PC-3 (cell line): ENCODE measurements around the gene PML. TPM values are rescaled to one million over a fixed set of nuclear protein-coding genes. Genes with fewer than 3 reads are reported as not detected.
"Not testable (repeated sequence)": the region's sequence is repeated elsewhere in the genome, so short reads cannot be mapped to it uniquely, and the experiment has no call there.

Experiments used
- ATAC-seq: fragments of 200-7000 bp; cut with Tn5 transposase; 2 replicates; pipeline ENCODE4 v1.9.1; 2020; ENCODE audit warnings: mild to moderate bottlenecking, moderate library complexity
- BruUV-seq: library from RNA; stranded (reverse); fragments of 400-500 nt; replicated peaks from 2 replicates; lab custom pipeline; 2021; lab: Mats Ljungman, UMichigan
- CTCF ChIA-PET: fragments of 300-600 bp; sonication (Branson Sonifier 250); formaldehyde crosslinking; loops from one replicate; lab custom pipeline; 2022; ENCODE audit warnings: antibody characterized with exemption; lab: Charles Lee
- POLR2A ChIA-PET: fragments of 300-600 bp; sonication (Branson Sonifier 250); formaldehyde crosslinking; loops from one replicate; lab custom pipeline; 2022; ENCODE audit warnings: antibody characterized with exemption; ENCODE audit not compliant: unreplicated experiment; lab: Charles Lee
- DNase-seq: peaks from one replicate; pipeline ENCODE4 v3.0.0-alpha.2; 2015
- H2AFZ ChIP-seq: fragments of 300-600 bp; sonication (generic); 2 replicates; pipeline ENCODE4 v1.6.0; 2016; ENCODE audit warnings: antibody characterized with exemption, low read length
- H3F3A ChIP-seq: fragments of 300-600 bp; sonication (generic); one replicate; pipeline ENCODE4 v1.6.0; 2017; ENCODE audit warnings: antibody characterized with exemption, low read length, control low read depth, mild to moderate bottlenecking; ENCODE audit not compliant: unreplicated experiment
- H3K27ac ChIP-seq: fragments of 300-600 bp; sonication (generic); 2 replicates; pipeline ENCODE4 v1.5.1; 2016; ENCODE audit warnings: mild to moderate bottlenecking, low read length
- H3K27me3 ChIP-seq: fragments of 300-600 bp; sonication (generic); 2 replicates; pipeline ENCODE4 v1.6.1; 2016; ENCODE audit warnings: low read length, mixed read lengths
- H3K36me3 ChIP-seq: fragments of 300-600 bp; sonication (generic); 2 replicates; pipeline ENCODE4 v1.6.1; 2016; ENCODE audit warnings: low read depth, mixed run types, low read length, mixed read lengths
- H3K4me1 ChIP-seq: fragments of 300-600 bp; sonication (generic); 2 replicates; pipeline ENCODE4 v1.5.1; 2016; ENCODE audit warnings: low read length; ENCODE audit not compliant: insufficient read depth
- H3K4me2 ChIP-seq: fragments of 300-600 bp; sonication (generic); 2 replicates; pipeline ENCODE4 v1.6.0; 2016; ENCODE audit warnings: low read length
- H3K4me3 ChIP-seq: fragments of 300-600 bp; sonication (generic); 2 replicates; pipeline ENCODE4 v1.5.1; 2016; ENCODE audit warnings: mild to moderate bottlenecking, low read length, mixed read lengths
- H3K79me2 ChIP-seq: fragments of 300-600 bp; sonication (generic); 2 replicates; pipeline ENCODE4 v1.6.1; 2017; ENCODE audit warnings: low read length, mixed read lengths
- H3K9ac ChIP-seq: fragments of 300-600 bp; sonication (generic); 2 replicates; pipeline ENCODE4 v1.6.0; 2016; ENCODE audit warnings: mild to moderate bottlenecking, low read length
- H3K9me2 ChIP-seq: fragments of 300-600 bp; sonication (generic); replicated peaks from 2 replicates; pipeline ENCODE4 v1.6.1; 2016; ENCODE audit warnings: mixed run types, low read length, mixed read lengths
- H3K9me3 ChIP-seq: fragments of 300-600 bp; sonication (generic); 2 replicates; pipeline ENCODE4 v1.6.1; 2016; ENCODE audit warnings: low read length, mixed read lengths
- H4K20me1 ChIP-seq: fragments of 300-600 bp; sonication (generic); 2 replicates; pipeline ENCODE4 v1.6.1; 2016; ENCODE audit warnings: low read length, mixed read lengths
- EZH2 ChIP-seq: fragments of 300-600 bp; sonication (generic); IDR thresholded peaks from one replicate; pipeline ENCODE4 v1.6.1; 2017; ENCODE audit warnings: antibody characterized with exemption, mild to moderate bottlenecking, low read length; ENCODE audit not compliant: unreplicated experiment
- EZH2phosphoT487 ChIP-seq: fragments of 300-600 bp; sonication (generic); IDR thresholded peaks from 2 replicates; pipeline ENCODE4 v1.6.1; 2018; ENCODE audit warnings: mild to moderate bottlenecking, antibody characterized with exemption, low read length, borderline replicate concordance
- intact Hi-C: fragments of 100-400 bp; cut with micrococcal nuclease; formaldehyde crosslinking; loops from 2 replicates; pipeline ENCODE4 v1.9.0; 2023
- total RNA-seq: library from RNA; depleted of rRNA; stranded (reverse); fragments of >200 nt; gene quantifications from 2 replicates; pipeline ENCODE4 v1.2.3, GENCODE V29; 2014
- TF ChIP-seq, protein P1 (sequence below): fragments of 300-600 bp; sonication (generic); conservative IDR thresholded peaks from 2 replicates; pipeline ENCODE4 v1.5.1; 2017; ENCODE audit warnings: antibody characterized with exemption, low read depth, mild to moderate bottlenecking, low read length

The PML gene
- total RNA-seq, 1 experiment from 2014 or later, result 18.7 TPM

DNA sequence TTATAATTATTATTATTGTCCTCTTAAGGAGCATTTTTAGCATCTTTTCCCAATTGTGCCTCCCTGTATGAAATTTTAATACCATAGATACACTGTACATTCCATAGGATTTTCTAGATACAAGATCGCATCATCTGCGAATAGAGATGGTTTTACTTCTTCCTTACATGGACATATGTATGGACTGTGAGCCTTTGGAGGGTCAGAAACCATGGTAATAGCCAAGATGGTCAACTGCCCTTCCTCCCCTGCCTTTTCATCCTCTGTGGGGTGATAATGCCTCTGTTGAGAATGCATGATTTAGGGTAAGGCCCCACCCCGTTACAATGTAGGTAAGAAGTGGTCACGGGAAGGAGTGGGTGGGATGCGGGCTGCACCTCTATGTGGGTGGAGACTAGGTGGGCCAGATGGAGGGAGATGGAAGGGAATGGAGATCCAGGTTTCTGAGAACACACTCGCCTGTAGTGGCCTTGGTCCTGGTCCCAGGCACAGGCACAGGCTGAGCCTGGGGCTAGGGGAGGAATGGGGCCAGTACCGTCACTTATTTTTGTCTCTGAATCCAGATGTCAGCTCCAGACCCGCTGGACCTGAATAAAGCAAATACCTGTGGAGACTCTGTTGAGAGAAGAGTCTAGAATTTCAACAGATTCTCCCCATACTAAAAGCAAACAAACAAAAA lies 56.2 kb downstream of the PML start:
- no peak for TF ChIP-seq EZH2
- TF ChIP-seq EZH2phosphoT487, result no peak
- TF ChIP-seq, protein P1, sequence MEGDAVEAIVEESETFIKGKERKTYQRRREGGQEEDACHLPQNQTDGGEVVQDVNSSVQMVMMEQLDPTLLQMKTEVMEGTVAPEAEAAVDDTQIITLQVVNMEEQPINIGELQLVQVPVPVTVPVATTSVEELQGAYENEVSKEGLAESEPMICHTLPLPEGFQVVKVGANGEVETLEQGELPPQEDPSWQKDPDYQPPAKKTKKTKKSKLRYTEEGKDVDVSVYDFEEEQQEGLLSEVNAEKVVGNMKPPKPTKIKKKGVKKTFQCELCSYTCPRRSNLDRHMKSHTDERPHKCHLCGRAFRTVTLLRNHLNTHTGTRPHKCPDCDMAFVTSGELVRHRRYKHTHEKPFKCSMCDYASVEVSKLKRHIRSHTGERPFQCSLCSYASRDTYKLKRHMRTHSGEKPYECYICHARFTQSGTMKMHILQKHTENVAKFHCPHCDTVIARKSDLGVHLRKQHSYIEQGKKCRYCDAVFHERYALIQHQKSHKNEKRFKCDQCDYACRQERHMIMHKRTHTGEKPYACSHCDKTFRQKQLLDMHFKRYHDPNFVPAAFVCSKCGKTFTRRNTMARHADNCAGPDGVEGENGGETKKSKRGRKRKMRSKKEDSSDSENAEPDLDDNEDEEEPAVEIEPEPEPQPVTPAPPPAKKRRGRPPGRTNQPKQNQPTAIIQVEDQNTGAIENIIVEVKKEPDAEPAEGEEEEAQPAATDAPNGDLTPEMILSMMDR, result no peak
- Histone ChIP-seq H3F3A (no peaks in the 10 kb centered on the region), H3K9me3 (no peaks in the 10 kb centered on the region), H3K9me2 (no peaks in the 10 kb centered on the region), H3K4me1 (peaks cover 9% of the 10 kb centered on the region), H3K27ac (no peak overlapping the region), H3K9ac (no peak overlapping the region), H3K4me3 (no peak overlapping the region), H3K4me2 (no peak overlapping the region), H3K27me3 (no peaks in the 10 kb centered on the region), H2AFZ (no peak overlapping the region), H3K36me3 (no peaks in the 10 kb centered on the region), H4K20me1 (no peaks in the 10 kb centered on the region), H3K79me2 (no peaks in the 10 kb centered on the region)
- ChIA-PET CTCF (no interaction called here), POLR2A (interaction anchor here (0.7 kb wide), 1 partner anchor 270 kb away, joined by 4 read pairs; no protein-coding TSS in a partner anchor)
- intact Hi-C loops, result no loop called here
- no peak for DNase-seq
- ATAC-seq, result no peak
- no TSS peak for BruUV-seq

DNA sequence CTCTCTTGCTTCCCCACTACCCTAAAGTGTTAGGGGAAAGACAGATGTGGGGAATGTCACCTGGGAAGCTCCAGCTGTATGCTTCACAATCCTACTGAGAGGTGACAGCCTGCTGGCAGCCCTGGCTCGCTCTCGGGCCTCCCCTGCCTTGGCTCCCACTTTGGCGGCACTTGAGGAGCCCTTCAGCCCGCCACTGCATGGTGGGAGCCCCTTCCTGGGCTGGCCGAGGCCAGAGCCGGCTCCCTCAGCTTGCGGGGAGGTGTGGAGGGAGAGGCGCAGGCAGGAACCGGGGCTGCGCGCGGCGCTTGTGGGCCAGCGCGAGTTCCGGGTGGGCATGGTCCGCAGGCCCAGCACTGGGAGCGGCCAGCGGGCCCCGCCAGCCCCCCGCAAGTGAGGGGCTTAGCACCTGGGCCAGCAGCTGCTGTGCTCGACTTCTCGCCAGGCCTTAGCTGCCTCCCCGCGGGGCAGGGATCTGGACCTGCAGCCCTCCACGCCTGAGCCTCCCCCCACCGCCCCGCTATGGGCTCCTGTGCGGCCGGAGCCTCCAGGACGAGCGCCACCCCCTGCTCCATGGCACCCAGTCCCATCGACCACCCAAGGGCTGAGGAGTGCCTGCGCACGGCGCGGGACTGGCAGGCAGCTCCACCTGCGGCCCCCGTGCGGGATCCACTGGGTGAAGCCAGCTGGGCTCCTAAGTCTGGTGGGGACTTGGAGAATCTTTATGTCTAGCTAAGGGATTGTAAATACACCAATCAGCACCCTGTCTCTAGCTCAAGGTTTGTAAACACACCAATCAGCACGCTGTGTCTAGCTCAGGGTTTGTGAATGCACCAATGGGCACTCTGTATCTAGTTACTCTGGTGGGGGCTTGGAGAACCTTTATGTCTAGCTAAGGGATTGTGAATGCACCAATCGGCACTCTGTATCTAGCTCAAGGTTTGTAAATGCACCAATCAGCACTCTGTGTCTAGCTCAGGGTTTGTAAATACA lies 58.0 kb downstream of the PML start:
- H3K4me1 ChIP-seq, H3K9ac ChIP-seq, H3K27me3 ChIP-seq, H3K4me2 ChIP-seq, ATAC-seq, BruUV-seq, intact Hi-C loops, DNase-seq, H4K20me1 ChIP-seq, POLR2A ChIA-PET, H3K36me3 ChIP-seq, H3K4me3 ChIP-seq, H3K9me2 ChIP-seq, H3K79me2 ChIP-seq, H3K27ac ChIP-seq, CTCF ChIA-PET, H2AFZ ChIP-seq, H3F3A ChIP-seq, H3K9me3 ChIP-seq: not testable (repeated sequence)

DNA sequence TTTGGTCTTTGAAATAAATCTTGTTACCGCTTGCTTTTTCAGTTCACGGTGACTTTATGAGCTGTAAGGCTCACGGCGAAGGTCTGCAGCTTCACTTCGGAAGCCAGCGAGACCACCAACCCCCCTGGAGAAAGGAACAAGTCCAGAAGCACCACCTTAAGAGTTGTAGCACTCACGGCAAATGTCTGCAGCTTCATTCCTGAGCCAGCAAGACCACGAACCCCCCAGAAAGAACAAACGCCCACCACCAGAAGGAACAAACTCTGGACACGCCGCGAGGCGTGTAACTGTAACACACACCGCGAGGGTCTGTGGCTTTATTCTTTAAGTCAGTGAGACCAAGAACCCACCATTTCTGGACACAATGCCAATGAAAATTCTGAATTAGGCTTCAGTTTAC lies 59.0 kb downstream of the PML start:
- H3K27ac ChIP-seq, result no peak overlapping the region
- ChIA-PET POLR2A (no interaction called here), CTCF (interaction anchor here (0.7 kb wide), 1 partner anchor 80 kb away, joined by 7 read pairs; no protein-coding TSS in a partner anchor)
- H3K9me3 ChIP-seq, result no peaks in the 10 kb centered on the region
- DNase-seq (no peak), ATAC-seq (no peak)
- no peak overlapping the region for H3K4me3 ChIP-seq
- H4K20me1 ChIP-seq, result no peaks in the 10 kb centered on the region
- H3F3A ChIP-seq, result no peaks in the 10 kb centered on the region
- no peaks in the 10 kb centered on the region for H3K27me3 ChIP-seq
- H2AFZ ChIP-seq, result no peak overlapping the region
- H3K4me2 ChIP-seq, result no peak overlapping the region
- H3K79me2 ChIP-seq, result no peaks in the 10 kb centered on the region
- H3K36me3 ChIP-seq, result no peaks in the 10 kb centered on the region
- H3K9ac ChIP-seq, result no peak overlapping the region
- peaks cover 9% of the 10 kb centered on the region for H3K4me1 ChIP-seq
- H3K9me2 ChIP-seq, result no peaks in the 10 kb centered on the region
- TF ChIP-seq EZH2, result no peak
- TF ChIP-seq, protein P1, result no peak
- no peak for TF ChIP-seq EZH2phosphoT487
- no TSS peak for BruUV-seq
- intact Hi-C loops, result no loop called here
